Measurements from ENCODE around the gene TGFBRAP1. TPM values are rescaled to one million over a fixed set of nuclear protein-coding genes. Genes with fewer than 3 reads are reported as not detected.

The TGFBRAP1 gene
- total RNA-seq, 1 donor from 2014 or later = 13.8 TPM

DNA sequence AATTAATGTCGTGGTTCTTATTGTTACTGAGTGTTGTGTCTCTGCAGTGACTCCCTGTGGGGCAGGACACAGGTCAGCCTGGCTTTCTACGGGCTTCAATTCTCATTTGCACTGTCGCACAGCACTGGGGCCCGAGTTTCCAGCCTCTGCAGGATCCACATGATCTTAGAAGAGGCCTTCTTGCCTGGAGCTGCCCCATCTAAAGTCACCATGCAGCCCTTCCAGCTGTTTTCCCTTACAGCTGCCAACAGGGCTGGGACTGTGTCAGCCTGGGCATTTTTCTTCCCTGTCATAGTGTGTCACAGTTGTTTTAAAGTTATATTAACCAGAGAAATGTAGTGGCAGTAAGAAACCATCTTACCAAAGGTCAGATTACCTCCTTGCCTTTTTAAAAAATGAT lies 42.3 kb upstream of the TGFBRAP1 start:
- H3K27me3 ChIP-seq = no peaks in the 10 kb centered on the region
- no peak overlapping the region for H3K4me2 ChIP-seq
- TF ChIP-seq EZH2phosphoT487 (IDR thresholded peaks at IDR 0.05) = no peak
- TF ChIP-seq, protein P1, sequence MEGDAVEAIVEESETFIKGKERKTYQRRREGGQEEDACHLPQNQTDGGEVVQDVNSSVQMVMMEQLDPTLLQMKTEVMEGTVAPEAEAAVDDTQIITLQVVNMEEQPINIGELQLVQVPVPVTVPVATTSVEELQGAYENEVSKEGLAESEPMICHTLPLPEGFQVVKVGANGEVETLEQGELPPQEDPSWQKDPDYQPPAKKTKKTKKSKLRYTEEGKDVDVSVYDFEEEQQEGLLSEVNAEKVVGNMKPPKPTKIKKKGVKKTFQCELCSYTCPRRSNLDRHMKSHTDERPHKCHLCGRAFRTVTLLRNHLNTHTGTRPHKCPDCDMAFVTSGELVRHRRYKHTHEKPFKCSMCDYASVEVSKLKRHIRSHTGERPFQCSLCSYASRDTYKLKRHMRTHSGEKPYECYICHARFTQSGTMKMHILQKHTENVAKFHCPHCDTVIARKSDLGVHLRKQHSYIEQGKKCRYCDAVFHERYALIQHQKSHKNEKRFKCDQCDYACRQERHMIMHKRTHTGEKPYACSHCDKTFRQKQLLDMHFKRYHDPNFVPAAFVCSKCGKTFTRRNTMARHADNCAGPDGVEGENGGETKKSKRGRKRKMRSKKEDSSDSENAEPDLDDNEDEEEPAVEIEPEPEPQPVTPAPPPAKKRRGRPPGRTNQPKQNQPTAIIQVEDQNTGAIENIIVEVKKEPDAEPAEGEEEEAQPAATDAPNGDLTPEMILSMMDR (IDR thresholded peaks at IDR 0.05) = no peak
- TF ChIP-seq EZH2 (IDR thresholded peaks at IDR 0.05) = no peak
- no peak overlapping the region for H3K27ac ChIP-seq
- peaks cover 39% of the 10 kb centered on the region for H3K36me3 Mint-ChIP-seq
- H3K4me3 ChIP-seq = no peak overlapping the region
- no peak overlapping the region for H2AFZ ChIP-seq (replicated peaks)
- no peaks in the 10 kb centered on the region for H3K9me3 ChIP-seq (ENCODE audit: low read depth)
- no peaks in the 10 kb centered on the region for H3K79me2 ChIP-seq (ENCODE audit: low read depth)
- DNase-seq (ENCODE audit: low spot score) = peak; percentile 16
- no peaks in the 10 kb centered on the region for H3K4me1 ChIP-seq
- peaks cover 6% of the 10 kb centered on the region for H3K27me3 Mint-ChIP-seq (ENCODE audit: insufficient read depth, low read depth)
- H4K20me1 ChIP-seq (ENCODE audit: low read depth) = no peaks in the 10 kb centered on the region
- H3K4me3 Mint-ChIP-seq = no peak overlapping the region
- H3K27ac Mint-ChIP-seq = no peak overlapping the region
- no peaks in the 10 kb centered on the region for H3K36me3 ChIP-seq
- no peaks in the 10 kb centered on the region for H3F3A ChIP-seq (ENCODE audit: low read depth)
- H3K9ac ChIP-seq = no peak overlapping the region
- peaks cover 37% of the 10 kb centered on the region for H3K4me1 Mint-ChIP-seq
- H3K9me3 Mint-ChIP-seq = no peaks in the 10 kb centered on the region

DNA sequence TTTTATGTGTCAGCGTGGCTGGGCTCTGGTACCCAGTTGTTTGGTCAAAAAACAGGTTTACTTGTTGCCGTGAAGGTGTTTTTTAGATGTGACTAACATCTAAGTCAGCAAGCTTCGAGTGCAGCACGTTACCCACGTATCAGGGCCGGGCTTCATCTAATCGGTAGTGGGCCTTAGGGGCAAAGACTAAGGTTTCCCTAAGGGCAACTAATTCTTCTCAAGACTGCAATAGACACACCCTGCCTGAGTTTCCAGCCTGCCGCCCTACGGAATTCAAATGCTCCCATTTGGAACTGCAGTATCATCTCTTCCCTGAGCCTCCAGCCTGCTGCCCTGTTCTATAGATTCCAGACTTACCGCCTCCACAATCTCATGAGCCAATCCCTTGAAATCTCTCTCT lies 41.6 kb upstream of the TGFBRAP1 start:
- Mint-ChIP-seq H3K4me1 (peaks cover 37% of the 10 kb centered on the region), H3K36me3 (peaks cover 37% of the 10 kb centered on the region), H3K9me3 (no peaks in the 10 kb centered on the region), H3K27me3 (ENCODE audit: insufficient read depth, low read depth) (peaks cover 6% of the 10 kb centered on the region), H3K4me3 (no peak overlapping the region), H3K27ac (no peak overlapping the region)
- H3F3A ChIP-seq (ENCODE audit: low read depth) = no peaks in the 10 kb centered on the region
- no peak overlapping the region for H2AFZ ChIP-seq (replicated peaks)
- no peaks in the 10 kb centered on the region for H3K27me3 ChIP-seq
- H3K4me2 ChIP-seq = no peak overlapping the region
- no peaks in the 10 kb centered on the region for H4K20me1 ChIP-seq (ENCODE audit: low read depth)
- TF ChIP-seq, protein P1 (IDR thresholded peaks at IDR 0.05) = no peak
- no peak for TF ChIP-seq EZH2phosphoT487 (IDR thresholded peaks at IDR 0.05)
- TF ChIP-seq EZH2 (IDR thresholded peaks at IDR 0.05) = no peak
- H3K27ac ChIP-seq = no peak overlapping the region
- H3K9ac ChIP-seq = no peak overlapping the region
- no peaks in the 10 kb centered on the region for H3K4me1 ChIP-seq
- no peak overlapping the region for H3K4me3 ChIP-seq
- no peaks in the 10 kb centered on the region for H3K36me3 ChIP-seq
- no peaks in the 10 kb centered on the region for H3K79me2 ChIP-seq (ENCODE audit: low read depth)
- no peak for DNase-seq (ENCODE audit: low spot score)
- H3K9me3 ChIP-seq (ENCODE audit: low read depth) = no peaks in the 10 kb centered on the region

DNA sequence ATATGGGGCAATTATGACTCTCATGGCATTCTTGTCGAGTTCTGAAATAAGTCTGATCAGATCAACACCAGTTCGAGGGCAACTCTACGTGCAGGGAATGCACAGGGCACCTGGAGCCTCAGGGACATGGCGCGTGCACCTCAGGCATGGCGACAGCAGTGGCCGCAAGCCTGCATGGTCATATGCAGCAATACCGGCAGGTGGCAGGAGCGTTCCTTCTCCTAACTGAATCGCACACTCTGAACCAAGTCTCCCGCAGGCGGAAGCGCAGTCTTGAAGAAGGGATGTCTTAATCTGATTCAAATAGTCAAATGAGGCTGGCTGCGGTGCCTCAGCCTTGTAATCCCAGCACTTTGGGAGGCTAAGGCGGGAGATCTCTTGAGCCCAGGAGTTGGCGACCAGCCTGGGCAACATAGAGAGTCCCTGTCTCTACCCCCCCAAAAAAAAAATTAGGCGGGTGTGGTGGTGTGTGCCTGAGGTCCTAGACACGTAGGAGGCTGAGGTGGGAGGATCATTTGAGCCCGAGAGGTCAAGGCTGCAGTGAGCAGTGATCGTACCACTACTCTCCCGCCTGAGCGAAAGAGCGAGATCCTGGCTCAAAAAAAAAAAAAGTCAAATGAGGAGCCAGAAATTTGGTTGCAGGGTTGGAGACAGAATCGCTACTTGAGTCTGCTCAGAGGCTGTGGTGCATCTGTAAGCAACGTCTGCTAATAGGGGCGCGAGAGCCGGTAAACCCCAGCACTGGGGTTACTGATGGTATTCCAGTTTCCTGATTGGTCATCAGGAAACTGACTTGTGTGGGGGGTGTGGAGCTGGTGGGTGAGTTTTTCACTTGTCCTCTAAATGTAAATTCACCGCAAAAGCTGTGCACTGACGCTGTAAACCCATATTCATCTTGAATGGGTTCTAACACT lies 40.5 kb upstream of the TGFBRAP1 start:
- H3K79me2 ChIP-seq (ENCODE audit: low read depth) = no peaks in the 10 kb centered on the region
- H3K9ac ChIP-seq = no peak overlapping the region
- H4K20me1 ChIP-seq (ENCODE audit: low read depth) = no peaks in the 10 kb centered on the region
- no peaks in the 10 kb centered on the region for H3K36me3 ChIP-seq
- Mint-ChIP-seq H3K27ac (no peak overlapping the region), H3K36me3 (peaks cover 33% of the 10 kb centered on the region), H3K9me3 (no peaks in the 10 kb centered on the region), H3K27me3 (ENCODE audit: insufficient read depth, low read depth) (peaks cover 6% of the 10 kb centered on the region), H3K4me1 (peaks cover 33% of the 10 kb centered on the region), H3K4me3 (no peak overlapping the region)
- TF ChIP-seq, protein P1 (IDR thresholded peaks at IDR 0.05) = peak; percentile 85
- no peak for TF ChIP-seq EZH2phosphoT487 (IDR thresholded peaks at IDR 0.05)
- no peak overlapping the region for H2AFZ ChIP-seq (replicated peaks)
- no peaks in the 10 kb centered on the region for H3K4me1 ChIP-seq
- DNase-seq (ENCODE audit: low spot score) = peak; percentile 94
- H3K27me3 ChIP-seq = no peaks in the 10 kb centered on the region
- H3K4me3 ChIP-seq = no peak overlapping the region
- H3K4me2 ChIP-seq = no peak overlapping the region
- no peak overlapping the region for H3K27ac ChIP-seq
- H3F3A ChIP-seq (ENCODE audit: low read depth) = no peaks in the 10 kb centered on the region
- H3K9me3 ChIP-seq (ENCODE audit: low read depth) = no peaks in the 10 kb centered on the region
